ENCODE data around the gene IMPG2.

The IMPG2 gene

DNA sequence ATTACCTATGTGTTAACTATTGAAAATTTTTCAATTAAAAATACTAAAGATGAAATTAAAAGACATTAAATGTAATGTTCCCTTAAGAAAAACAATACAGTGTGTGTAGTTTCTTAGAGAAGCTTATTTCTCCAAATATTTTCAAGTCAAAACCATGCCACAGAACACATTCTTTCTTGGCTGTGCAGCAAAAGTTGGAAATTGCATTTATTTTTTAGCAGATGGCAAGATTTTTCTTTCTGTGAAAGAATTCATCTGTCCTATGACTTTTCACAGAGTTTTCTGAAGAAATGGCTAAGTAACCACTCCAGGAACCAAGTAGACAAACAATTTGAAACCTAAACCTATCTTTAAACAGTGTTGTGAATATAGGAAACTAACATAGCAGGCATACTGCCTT, 47.2 kb downstream of the IMPG2 start:
- Histone ChIP-seq H3K27me3 (ENCODE audit: control insufficient read depth in 1 of 2, insufficient read depth in 2 of 2, low read length in 2 of 2) (no peaks in the 10 kb centered on the region), H3K4me3 (ENCODE audit: low read depth in 1 of 2, low read length in 2 of 2) (no peak overlapping the region), H3K27ac (ENCODE audit: low read depth, low read length) (no peak overlapping the region), H3K9ac (ENCODE audit: low read length) (no peak overlapping the region), H3K9me3 (ENCODE audit: low read length) (no peaks in the 10 kb centered on the region), H3K4me1 (ENCODE audit: insufficient read depth, low read length) (no peaks in the 10 kb centered on the region), H3K36me3 (ENCODE audit: insufficient read depth, low read length) (no peaks in the 10 kb centered on the region)

DNA sequence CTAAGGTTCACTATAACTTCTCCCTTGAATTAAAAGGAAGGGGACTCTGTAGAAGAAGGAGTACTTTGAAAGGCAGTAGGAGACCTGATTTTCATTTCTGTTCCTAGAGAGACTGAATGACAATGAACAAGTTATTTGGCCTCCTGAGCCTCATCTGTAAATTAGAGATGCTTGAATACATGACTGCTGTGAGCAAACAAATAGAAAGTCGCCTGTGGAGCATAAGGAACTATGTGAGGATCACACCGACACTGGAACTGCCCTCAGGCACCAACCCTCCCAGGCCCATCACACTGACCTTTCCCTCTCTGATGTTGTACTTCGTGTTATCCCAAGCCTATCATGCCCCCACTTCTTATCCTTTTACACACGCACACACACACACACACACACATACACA, 48.6 kb downstream of the IMPG2 start:
- no peak overlapping the region for H3K4me3 ChIP-seq (ENCODE audit: low read depth in 1 of 2, low read length in 2 of 2)
- no peaks in the 10 kb centered on the region for H3K4me1 ChIP-seq (ENCODE audit: insufficient read depth, low read length)
- no peaks in the 10 kb centered on the region for H3K27me3 ChIP-seq (ENCODE audit: control insufficient read depth in 1 of 2, insufficient read depth in 2 of 2, low read length in 2 of 2)
- H3K36me3 ChIP-seq (ENCODE audit: insufficient read depth, low read length) = no peaks in the 10 kb centered on the region
- no peaks in the 10 kb centered on the region for H3K9me3 ChIP-seq (ENCODE audit: low read length)
- H3K9ac ChIP-seq (ENCODE audit: low read length) = no peak overlapping the region
- no peak overlapping the region for H3K27ac ChIP-seq (ENCODE audit: low read depth, low read length)

DNA sequence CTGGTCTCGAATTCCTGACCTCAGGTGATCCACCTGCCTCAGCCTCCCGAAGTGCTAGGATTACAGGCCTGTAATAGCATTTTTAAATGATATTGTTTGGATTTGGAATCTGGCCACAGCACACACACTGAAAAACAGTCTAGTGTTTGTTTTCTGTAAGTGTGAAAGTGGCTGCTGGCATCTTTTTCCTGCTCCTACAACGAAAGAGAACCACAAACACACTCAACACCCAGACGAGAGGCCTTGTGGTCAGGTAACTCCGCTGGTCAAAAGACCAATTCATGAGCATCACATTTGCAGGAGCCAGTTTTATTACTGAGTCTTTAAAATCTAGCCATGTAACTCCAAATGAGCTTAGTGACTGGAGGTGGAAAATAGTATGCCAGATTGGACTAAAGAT, 50.2 kb downstream of the IMPG2 start:
- no peak overlapping the region for H3K27ac ChIP-seq (ENCODE audit: low read depth, low read length)
- no peaks in the 10 kb centered on the region for H3K36me3 ChIP-seq (ENCODE audit: insufficient read depth, low read length)
- no peak overlapping the region for H3K4me3 ChIP-seq (ENCODE audit: low read depth in 1 of 2, low read length in 2 of 2)
- H3K9me3 ChIP-seq (ENCODE audit: low read length) = no peaks in the 10 kb centered on the region
- H3K9ac ChIP-seq (ENCODE audit: low read length) = no peak overlapping the region
- no peaks in the 10 kb centered on the region for H3K4me1 ChIP-seq (ENCODE audit: insufficient read depth, low read length)
- no peaks in the 10 kb centered on the region for H3K27me3 ChIP-seq (ENCODE audit: control insufficient read depth in 1 of 2, insufficient read depth in 2 of 2, low read length in 2 of 2)

DNA sequence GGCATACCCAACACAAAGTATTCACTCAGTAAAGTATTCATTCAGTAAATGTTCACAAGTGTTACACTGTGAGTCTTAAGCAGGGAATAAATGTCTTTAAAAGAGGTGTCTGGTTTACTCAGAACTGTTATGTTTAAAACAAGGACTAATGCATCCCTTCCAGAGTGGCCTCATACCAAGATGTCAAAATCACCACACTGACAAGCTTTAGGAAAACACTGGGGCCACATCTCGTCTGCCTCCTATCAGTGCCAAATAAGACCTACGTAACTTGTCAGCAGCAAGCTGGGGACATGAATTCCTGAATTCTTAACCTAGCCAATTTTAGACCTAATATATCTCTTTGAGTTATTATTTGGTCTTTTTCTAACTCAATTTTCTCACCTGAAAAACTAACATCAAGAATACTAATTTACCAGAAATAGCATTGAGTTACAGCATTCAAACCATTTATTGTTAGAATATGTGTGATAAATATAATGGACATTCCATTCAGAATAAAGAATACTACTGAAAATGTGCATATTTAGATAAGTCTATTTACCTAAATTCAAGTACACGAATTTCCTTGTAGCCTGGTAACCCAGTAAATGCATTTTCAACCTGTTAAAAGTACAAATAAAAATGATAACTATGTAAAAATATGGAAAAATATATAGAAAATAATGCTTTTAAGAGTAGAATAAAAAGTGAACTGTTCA, 51.3 kb downstream of the IMPG2 start:
- no peaks in the 10 kb centered on the region for H3K9me3 ChIP-seq (ENCODE audit: low read length)
- no peak overlapping the region for H3K4me3 ChIP-seq (ENCODE audit: low read depth in 1 of 2, low read length in 2 of 2)
- no peaks in the 10 kb centered on the region for H3K4me1 ChIP-seq (ENCODE audit: insufficient read depth, low read length)
- no peaks in the 10 kb centered on the region for H3K36me3 ChIP-seq (ENCODE audit: insufficient read depth, low read length)
- no peaks in the 10 kb centered on the region for H3K27me3 ChIP-seq (ENCODE audit: control insufficient read depth in 1 of 2, insufficient read depth in 2 of 2, low read length in 2 of 2)
- no peak overlapping the region for H3K27ac ChIP-seq (ENCODE audit: low read depth, low read length)
- H3K9ac ChIP-seq (ENCODE audit: low read length) = no peak overlapping the region

DNA sequence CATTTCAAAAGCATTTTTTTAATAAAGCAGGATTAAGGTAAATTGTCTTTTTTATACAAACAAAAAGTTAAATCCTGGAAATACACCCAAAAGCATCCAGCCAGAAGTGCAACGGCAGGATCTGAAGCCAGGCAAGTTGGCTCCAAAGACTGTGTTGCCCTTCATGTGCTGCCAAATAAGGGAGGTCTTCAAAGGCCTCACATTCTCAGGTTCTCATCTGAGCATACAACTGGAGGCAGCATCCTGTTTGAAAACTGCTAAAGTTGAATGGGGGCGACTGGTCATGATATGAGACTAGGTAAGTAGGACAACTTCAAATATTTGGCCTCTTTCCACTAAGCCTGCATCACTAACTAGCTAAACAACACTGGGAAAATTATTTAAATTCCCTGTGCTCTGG, 52.2 kb downstream of the IMPG2 start:
- H3K36me3 ChIP-seq (ENCODE audit: insufficient read depth, low read length) = no peaks in the 10 kb centered on the region
- H3K4me1 ChIP-seq (ENCODE audit: insufficient read depth, low read length) = no peaks in the 10 kb centered on the region
- H3K9ac ChIP-seq (ENCODE audit: low read length) = no peak overlapping the region
- no peaks in the 10 kb centered on the region for H3K9me3 ChIP-seq (ENCODE audit: low read length)
- H3K4me3 ChIP-seq (ENCODE audit: low read depth in 1 of 2, low read length in 2 of 2) = no peak overlapping the region
- no peak overlapping the region for H3K27ac ChIP-seq (ENCODE audit: low read depth, low read length)
- no peaks in the 10 kb centered on the region for H3K27me3 ChIP-seq (ENCODE audit: control insufficient read depth in 1 of 2, insufficient read depth in 2 of 2, low read length in 2 of 2)

DNA sequence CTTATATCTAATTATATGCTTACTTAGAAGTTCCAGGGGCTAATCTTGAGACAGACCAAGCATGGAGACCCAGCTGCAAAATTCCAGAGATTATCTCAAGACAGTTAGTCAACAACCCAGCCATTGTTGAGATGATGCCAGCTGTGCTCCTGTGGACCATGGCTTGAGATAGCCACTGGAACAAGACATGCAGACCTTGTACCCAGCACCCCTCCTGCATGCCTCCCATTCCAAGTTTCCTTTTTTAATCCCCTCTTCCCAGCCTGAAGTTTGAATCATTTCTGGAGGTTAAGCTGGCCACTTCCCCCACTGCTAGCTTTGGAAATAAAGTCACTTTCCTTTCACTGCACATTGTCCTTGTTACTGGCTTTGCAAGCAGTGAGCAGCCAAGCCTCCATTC, 53.8 kb downstream of the IMPG2 start:
- no peak overlapping the region for H3K4me3 ChIP-seq (ENCODE audit: low read depth in 1 of 2, low read length in 2 of 2)
- H3K27ac ChIP-seq (ENCODE audit: low read depth, low read length) = no peak overlapping the region
- no peaks in the 10 kb centered on the region for H3K9me3 ChIP-seq (ENCODE audit: low read length)
- H3K27me3 ChIP-seq (ENCODE audit: control insufficient read depth in 1 of 2, insufficient read depth in 2 of 2, low read length in 2 of 2) = no peaks in the 10 kb centered on the region
- no peaks in the 10 kb centered on the region for H3K36me3 ChIP-seq (ENCODE audit: insufficient read depth, low read length)
- no peaks in the 10 kb centered on the region for H3K4me1 ChIP-seq (ENCODE audit: insufficient read depth, low read length)
- no peak overlapping the region for H3K9ac ChIP-seq (ENCODE audit: low read length)

DNA sequence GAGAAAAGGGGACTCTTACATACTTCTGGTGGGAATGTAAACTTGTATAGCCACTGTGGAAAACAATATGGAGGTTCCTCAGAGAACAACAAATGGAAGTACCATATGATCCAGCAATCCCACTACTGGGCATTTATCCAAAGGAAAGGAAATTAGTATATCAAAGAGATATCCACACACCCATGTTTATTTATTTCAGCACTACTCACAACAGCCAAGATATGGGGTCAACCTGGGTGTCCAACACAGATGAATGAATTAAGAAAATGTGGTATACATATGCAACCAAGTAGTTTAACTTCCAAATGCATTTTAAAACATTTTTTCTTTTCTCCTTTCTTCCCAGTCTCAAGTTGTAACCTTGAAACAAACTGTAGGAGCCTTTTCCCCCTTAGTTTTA, 54.3 kb downstream of the IMPG2 start:
- Histone ChIP-seq H3K9ac (ENCODE audit: low read length) (no peak overlapping the region), H3K36me3 (ENCODE audit: insufficient read depth, low read length) (no peaks in the 10 kb centered on the region), H3K27ac (ENCODE audit: low read depth, low read length) (no peak overlapping the region), H3K4me3 (ENCODE audit: low read depth in 1 of 2, low read length in 2 of 2) (no peak overlapping the region), H3K9me3 (ENCODE audit: low read length) (no peaks in the 10 kb centered on the region), H3K27me3 (ENCODE audit: control insufficient read depth in 1 of 2, insufficient read depth in 2 of 2, low read length in 2 of 2) (no peaks in the 10 kb centered on the region), H3K4me1 (ENCODE audit: insufficient read depth, low read length) (no peaks in the 10 kb centered on the region)

DNA sequence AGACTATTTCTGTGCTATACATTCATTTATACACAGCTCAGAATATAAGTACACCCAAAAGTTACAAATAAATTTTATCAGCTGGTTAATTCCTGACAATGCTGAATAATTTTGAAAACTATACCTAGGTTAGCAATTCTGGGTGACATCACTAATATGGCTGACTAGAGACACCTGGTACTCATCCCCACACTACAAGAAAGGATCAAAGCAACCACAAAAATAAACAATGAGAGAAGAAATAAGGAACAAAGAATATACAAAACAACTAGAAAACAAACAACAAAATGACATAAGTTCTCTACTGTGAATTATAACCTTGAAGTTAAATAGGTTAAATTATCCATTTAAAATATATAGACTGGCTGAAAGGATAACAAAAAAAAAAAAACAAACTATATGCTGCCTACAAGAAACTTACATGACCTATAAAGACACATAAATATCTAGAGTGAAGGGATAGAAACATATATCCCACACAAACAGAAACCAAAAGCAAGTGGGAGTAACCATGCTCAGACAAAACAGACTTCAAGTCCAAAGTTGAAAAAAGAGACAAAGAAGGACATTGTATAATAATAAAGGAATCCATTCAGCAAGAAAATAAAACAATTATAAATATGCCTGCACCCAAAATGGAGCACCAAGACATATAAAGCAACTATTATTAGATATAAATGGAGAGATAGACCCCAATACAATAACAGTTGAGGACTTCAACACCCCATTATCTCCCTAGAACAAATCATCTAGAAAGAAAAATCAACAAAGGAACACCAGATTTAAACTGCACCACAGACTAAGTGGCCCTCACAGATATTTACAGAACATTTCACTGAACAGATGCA, 57.8 kb downstream of the IMPG2 start:
- H3K27ac ChIP-seq (ENCODE audit: low read depth, low read length) = no peak overlapping the region
- H3K36me3 ChIP-seq (ENCODE audit: insufficient read depth, low read length) = no peaks in the 10 kb centered on the region

DNA sequence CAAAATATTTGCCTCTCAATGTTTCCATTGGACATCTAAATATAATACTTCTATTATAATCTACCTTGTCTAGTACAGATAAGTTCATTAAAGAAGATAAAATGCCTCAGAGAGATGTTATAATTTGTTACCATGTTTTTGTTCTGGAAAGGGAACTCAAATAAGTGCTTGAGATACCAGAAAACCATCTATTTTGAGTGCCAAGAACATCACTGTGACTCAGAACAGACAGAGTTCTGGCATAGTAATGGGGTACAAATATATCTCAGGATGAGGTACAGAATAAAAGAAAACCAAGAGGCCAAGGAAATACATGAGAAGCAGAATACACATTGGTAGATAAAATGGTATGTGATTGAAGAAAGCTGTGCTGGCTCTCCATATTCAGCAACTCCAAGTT, 58.9 kb downstream of the IMPG2 start:
- Histone ChIP-seq H3K4me1 (ENCODE audit: insufficient read depth, low read length) (no peaks in the 10 kb centered on the region), H3K9me3 (ENCODE audit: low read length) (no peaks in the 10 kb centered on the region), H3K9ac (ENCODE audit: low read length) (no peak overlapping the region), H3K4me3 (ENCODE audit: low read depth in 1 of 2, low read length in 2 of 2) (no peak overlapping the region), H3K27ac (ENCODE audit: low read depth, low read length) (no peak overlapping the region), H3K36me3 (ENCODE audit: insufficient read depth, low read length) (no peaks in the 10 kb centered on the region), H3K27me3 (ENCODE audit: control insufficient read depth in 1 of 2, insufficient read depth in 2 of 2, low read length in 2 of 2) (no peaks in the 10 kb centered on the region)

More for the DNA sequence above, 57.8 kb downstream of the IMPG2 start:
- H3K4me3 ChIP-seq (ENCODE audit: low read depth in 1 of 2, low read length in 2 of 2) = no peak overlapping the region
- H3K9me3 ChIP-seq (ENCODE audit: low read length) = no peaks in the 10 kb centered on the region
- H3K27me3 ChIP-seq (ENCODE audit: control insufficient read depth in 1 of 2, insufficient read depth in 2 of 2, low read length in 2 of 2) = no peaks in the 10 kb centered on the region
- H3K9ac ChIP-seq (ENCODE audit: low read length) = no peak overlapping the region
- no peaks in the 10 kb centered on the region for H3K4me1 ChIP-seq (ENCODE audit: insufficient read depth, low read length)

DNA sequence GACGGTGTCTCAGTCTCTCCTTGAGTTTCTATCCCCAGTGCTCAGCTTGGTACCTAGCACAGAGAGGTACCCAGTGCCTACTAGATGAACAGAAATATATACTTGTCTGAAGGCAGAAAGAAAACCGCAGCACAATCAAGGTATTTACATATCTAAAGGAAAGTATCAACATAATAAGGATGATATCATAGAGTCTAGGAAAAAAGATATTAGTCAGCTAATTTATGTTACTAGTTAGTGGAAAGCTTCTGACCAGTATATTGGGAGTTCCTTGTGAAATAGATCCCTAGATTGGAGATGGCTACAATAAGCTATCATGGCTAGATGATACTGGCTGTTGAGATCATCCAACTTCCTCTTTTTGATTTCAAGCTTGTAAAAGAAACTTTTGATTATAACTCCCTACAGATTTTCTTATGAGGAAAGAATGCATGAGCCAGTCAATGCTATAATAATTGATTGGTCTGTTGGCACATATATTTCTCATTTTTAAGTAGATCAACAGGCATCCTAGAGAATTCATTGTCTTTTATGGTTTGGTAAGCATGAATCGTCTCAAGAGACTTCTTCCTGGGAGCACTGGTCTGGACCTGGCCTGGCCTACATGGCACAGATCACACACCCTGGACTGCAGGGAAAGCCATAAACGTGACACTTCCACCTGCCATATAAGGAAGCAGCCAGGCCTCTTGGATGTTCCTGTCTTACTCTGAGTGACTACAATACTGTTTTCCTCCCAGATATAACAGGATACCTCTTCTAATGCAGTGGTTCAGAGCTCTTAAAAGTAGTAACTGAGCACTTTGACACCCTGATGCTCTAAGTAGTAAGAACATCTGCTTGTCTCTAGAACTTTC, 60.7 kb downstream of the IMPG2 start:
- H3K4me3 ChIP-seq (ENCODE audit: low read depth in 1 of 2, low read length in 2 of 2) = no peak overlapping the region
- H3K27ac ChIP-seq (ENCODE audit: low read depth, low read length) = no peak overlapping the region
- H3K9ac ChIP-seq (ENCODE audit: low read length) = no peak overlapping the region
- H3K4me1 ChIP-seq (ENCODE audit: insufficient read depth, low read length) = no peaks in the 10 kb centered on the region
- H3K36me3 ChIP-seq (ENCODE audit: insufficient read depth, low read length) = no peaks in the 10 kb centered on the region
- H3K27me3 ChIP-seq (ENCODE audit: control insufficient read depth in 1 of 2, insufficient read depth in 2 of 2, low read length in 2 of 2) = no peaks in the 10 kb centered on the region
- H3K9me3 ChIP-seq (ENCODE audit: low read length) = no peaks in the 10 kb centered on the region

DNA sequence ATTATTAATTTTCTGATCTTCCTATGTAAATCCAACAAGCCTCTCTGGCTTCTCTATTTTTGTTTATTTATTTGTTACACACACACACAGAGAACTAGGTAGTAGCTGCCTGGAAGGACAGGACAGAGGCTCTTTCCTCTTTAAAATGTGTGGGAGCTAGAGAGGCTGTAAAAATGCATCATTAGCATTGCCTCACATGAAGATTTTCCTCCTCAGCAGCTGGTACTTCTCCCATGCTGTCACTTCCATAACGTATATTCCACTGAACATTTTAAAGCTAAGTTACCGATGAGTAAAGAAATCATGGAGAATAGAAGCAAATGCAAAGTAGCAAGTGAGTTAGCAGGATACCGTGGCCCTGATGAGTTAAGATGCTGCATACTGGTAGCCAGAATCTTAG, 63.9 kb downstream of the IMPG2 start:
- Histone ChIP-seq H3K36me3 (ENCODE audit: insufficient read depth, low read length) (no peaks in the 10 kb centered on the region), H3K4me1 (ENCODE audit: insufficient read depth, low read length) (no peaks in the 10 kb centered on the region), H3K4me3 (ENCODE audit: low read depth in 1 of 2, low read length in 2 of 2) (no peak overlapping the region), H3K9ac (ENCODE audit: low read length) (no peak overlapping the region), H3K27me3 (ENCODE audit: control insufficient read depth in 1 of 2, insufficient read depth in 2 of 2, low read length in 2 of 2) (no peaks in the 10 kb centered on the region), H3K27ac (ENCODE audit: low read depth, low read length) (no peak overlapping the region), H3K9me3 (ENCODE audit: low read length) (no peaks in the 10 kb centered on the region)
